HG03066 (cell line): Measurements from ENCODE around the gene MC2R.

Source experiments
- ATAC-seq: cut with Tn5 transposase; IDR thresholded peaks from one replicate; pipeline ENCODE4 v1.9.1; 2021; ENCODE audit warnings: low read depth; ENCODE audit not compliant: unreplicated experiment

The MC2R gene

GRCh38 chr18:13915391-13915790, at the start of gene MC2R:
Gene MC2R, minus strand, starts transcription at chr18:13915536. Its CDS starts 30,018 bp downstream, at chr18:13885518.
- ATAC-seq, result no peak

DNA sequence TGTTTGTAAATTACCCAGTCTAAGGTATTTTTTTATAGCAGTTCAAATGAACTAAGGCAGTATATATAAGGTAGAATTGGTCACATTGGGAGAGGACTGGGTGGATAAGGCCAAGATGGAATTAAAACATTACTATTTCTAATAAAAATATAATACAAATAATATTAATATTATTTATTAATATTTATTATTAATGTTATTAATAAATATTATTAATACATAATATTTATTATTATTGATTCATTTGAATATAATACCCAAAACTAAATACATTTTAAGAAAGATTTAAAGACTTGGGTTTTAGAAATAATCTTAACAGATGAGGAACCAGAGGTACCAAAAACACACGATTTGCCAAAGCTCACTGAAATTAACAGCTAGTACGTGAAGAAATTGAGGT, 30.5 kb upstream of the MC2R start:
- ATAC-seq, result no peak

GRCh38 chr18:13943338-13943737, 28.0 kb upstream of the MC2R start:
- ATAC-seq, result no peak

DNA sequence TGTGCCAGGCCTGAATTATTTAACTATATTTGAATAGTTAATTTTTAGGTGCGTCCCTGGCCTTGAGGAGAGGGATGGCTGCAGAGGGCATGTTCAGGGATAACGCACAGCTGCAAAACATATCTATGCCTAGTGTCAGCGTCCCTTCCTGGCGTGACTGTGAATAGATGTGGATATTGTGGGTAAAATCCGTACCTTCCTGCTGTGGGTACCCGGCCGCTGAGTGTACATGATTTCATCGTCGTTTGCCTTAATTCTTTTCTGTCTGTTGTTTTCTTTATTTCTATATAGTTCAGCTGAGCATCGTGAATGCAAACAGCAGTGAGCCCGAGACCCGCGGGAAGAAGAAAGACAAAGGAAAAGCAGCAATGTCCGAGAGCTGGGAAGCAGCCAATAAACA, 25.0 kb upstream of the MC2R start:
- ATAC-seq, result no peak

DNA sequence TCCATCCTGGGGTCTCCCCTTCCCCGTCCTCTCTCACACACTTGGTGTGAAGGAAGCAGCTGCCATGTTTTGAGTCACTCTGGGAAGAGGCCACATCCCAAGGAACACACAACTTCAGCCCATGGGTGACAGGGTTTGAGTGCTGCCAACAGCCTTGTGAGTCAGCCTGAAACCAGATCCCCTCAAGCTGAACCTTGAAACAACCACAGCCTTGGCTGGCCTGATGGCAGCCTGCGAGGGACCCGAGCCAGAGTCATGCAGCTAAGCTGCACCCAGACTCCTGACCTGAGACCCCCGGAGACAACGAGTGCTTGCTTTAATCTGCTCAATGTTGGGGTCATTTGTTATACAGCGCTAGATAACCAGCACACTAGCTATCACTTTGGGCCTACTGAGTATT, 19.3 kb upstream of the MC2R start:
- no peak for ATAC-seq

GRCh38 chr18:13934058-13934457, 18.7 kb upstream of the MC2R start:
- no peak for ATAC-seq

- no peak for ATAC-seq
These were observed 17.1 kb upstream of the MC2R start for GRCh38 chr18:13932285-13933025.

GRCh38 chr18:13930964-13931363, 15.6 kb upstream of the MC2R start:
- ATAC-seq, result no peak

DNA sequence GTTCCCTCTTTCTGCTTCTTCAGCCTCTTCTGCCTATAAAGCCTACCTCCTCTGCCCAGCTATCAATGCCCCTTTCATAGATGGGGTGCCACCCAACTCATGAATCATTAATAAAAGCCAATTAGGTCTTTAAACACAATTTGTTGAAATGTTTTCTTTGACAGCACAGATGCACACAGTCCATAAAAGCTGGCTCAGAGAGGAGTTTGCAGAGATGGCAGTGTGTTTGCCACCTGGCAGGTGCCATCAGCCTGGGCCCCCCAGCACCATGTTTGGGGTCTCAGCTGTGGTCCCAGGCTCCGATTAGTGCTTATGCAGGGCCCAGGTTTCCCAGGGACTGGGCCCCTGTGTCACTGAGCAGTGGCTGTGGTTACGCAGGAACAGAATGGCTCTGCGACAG, 7.9 kb upstream of the MC2R start:
- no peak for ATAC-seq

DNA sequence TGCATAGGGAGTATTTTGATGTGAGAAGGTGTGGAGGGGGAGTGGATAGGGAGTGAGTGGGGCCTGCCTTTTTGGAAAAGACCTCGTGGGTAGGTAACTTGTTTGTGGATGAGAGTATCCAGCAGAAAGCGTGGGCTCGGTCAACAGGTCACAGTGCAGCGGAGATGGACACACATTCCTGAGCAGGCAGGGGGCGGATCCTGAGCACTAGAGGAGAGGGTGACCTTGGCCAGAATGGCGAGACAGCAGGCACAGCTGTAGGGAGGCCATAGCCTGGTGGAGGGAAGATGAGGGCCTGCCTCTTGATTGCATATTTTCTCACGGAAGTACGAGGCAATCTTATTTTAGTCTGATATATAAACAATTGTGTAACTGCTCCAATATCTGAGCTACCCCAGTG, 3.6 kb upstream of the MC2R start:
- no peak for ATAC-seq

DNA sequence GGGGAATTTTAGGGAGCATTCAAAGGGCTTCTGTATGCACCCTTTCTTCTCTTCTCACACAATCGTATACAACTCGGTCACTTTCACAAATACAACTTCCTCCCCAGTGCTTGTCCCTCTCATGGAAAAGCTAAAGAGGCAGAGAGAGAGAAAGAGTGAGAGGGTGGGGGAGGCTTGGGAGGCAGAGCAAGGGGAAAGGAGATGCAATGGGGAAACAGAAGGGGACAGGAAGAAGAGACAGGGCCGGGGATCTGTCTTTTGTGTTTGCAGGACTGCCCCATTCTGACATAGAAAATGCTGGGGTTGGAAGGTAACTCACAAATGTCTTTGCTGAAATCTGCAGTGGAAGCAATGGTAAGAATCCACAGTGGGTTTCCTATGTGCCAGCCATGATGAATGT, 2.1 kb upstream of the MC2R start:
- ATAC-seq, result no peak

GRCh38 chr18:13916559-13916958, 1.2 kb upstream of the MC2R start:
- no peak for ATAC-seq

DNA sequence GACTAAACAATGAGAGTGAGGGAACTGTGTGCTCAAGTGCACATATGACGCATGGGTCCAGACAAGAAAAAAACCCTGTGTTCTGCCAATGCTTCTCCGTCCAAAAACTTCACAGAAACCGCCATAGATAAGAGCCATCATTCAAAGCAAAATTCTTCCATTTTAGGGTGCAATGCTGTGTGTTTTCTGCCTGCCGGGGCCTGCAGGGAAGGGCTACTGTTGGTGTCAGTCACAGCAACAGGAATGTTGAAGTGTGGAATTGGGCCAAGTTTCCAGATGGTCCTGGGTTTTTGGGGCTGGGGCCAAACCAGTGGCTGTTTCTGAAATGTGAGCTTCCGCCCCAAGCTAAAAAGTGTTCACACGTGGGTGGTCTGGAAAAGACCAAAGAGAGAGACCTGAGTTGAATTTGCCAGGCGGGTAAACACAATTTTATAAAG, 677 bp upstream of the MC2R start:
- no peak for ATAC-seq

- no peak for ATAC-seq
These were observed 580 bp downstream of the MC2R start for GRCh38 chr18:13914756-13915155.

- ATAC-seq, result no peak
These were observed 1.2 kb downstream of the MC2R start for GRCh38 chr18:13914170-13914569.

DNA sequence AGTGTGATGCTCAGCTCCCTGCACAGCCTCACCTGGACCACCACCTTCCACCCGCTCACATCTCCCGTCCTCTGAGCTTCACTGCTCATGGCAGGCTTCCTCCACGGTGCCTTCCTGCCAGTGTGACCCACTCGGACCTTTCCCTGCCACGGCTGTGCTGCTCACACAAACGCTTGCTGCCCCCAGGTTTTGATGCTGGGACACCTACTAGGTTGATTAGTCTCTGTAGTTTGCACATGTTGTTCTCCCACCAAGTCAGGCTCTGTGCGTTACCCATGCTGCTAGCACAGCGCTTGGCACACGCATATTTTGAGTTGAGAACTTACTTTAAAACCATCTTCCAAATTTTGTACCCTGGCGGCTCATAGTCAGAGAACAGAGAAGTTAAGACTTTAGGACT, 2.1 kb downstream of the MC2R start:
- no peak for ATAC-seq

DNA sequence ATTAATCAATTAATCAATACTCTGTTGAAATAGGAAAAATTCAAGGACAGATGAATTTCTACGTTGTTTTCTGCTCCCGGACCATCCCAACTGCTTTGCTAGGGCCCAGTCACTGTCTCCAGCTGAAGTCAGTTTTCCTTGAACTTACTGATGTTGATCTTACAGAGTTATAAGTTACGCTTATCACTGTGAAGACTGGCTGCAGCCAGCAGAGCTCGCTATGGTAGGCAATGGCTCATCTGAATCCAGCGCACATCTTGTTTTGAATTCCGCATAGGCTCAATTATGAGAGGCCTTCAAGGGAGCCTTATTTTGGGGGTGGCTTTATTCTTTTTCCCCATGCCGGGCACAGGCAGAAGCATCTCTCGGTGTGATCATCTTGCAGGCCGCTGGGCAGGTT, 2.7 kb downstream of the MC2R start:
- ATAC-seq, result no peak

DNA sequence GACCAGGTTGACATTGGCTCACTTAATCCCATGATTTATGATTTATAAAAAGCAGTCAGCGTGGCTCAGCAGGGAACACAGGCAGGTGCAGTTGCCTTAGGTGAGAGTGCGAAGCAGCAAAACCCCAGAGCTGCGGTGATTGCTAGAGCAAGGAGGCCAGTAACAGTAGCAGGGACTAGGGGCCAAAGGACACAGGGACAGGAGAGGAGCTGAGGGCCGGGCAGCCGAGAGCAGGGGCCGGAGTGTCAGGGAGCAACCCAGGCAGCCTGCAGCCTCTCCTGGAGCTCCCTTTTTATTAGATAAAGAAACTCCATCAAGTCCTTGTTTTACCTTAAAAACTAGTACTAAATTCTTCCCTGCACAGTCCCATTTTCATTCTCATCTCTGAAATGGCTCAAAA, 4.3 kb downstream of the MC2R start:
- no peak for ATAC-seq

DNA sequence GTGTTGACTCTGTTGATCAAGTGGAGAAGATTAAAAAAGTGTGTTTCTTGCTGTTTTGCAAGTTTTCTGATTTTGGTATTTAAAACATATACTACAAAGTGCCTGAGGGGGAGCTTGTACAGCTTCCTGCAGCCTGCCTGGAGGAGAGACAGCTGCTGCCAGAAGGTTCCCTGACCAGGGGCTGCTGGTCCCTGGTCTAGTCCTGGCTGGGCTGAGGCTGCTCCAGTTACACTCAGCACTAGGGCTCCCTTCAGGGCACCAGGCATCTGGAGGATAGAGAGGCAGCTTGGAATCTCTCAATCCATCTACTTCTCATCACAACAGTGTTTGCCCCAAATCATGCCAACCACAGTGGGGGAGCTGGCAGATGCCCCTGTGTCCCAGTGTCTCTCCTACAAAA, 4.8 kb downstream of the MC2R start:
- no peak for ATAC-seq

GRCh38 chr18:13909141-13909940, 6.0 kb downstream of the MC2R start:
- no peak for ATAC-seq

DNA sequence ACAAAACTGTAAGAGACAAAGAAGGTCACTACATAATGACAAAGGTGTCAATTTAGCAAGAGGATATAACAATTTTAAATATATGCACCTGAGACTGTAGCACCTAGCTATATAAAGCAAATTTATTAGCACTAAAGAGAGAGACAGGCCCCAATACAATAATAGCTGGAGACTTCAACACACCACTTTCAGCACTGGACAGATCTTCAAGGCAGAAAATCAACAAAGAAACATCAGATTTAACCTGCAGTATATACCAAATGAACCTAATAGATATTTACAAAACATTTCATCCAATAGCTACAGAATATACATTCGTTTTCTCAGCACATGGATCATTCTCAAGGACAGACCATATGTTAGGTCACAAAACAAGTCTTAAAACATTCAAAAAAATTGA, 14.7 kb downstream of the MC2R start:
- ATAC-seq, result no peak

DNA sequence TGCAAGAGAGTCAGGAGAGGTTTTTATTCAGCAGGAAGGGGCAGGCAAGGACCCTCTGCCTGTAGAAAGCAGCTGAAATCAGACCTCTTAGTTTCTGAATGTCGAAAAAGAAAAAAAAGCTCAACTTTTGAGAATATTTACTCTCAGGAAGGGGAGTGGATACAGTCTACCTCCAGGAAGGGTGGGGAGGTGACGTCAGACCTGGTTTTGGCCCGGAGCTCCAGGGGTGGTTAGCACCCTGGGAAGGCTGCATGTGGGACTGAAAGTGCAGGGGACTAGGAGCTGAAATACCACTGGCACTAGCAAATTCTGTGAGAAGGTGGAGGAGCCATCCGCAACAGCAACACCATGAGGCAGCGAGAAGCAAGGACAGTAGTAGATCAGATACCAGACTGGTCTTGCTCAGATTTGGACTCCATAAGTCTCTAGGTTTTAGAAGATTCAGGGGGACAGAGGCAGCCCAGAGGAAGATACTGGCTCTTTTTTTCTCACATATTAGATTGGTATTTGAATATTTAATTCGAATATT, 19.8 kb downstream of the MC2R start:
- no peak for ATAC-seq
